ENCODE data around the gene PARD6B. TPM values are rescaled to one million over a fixed set of nuclear protein-coding genes. Genes with fewer than 3 reads are reported as not detected.
A peak's percentile ranks its signal among the peaks of the same experiment; 100 is the strongest.

Gene PARD6B
- total RNA-seq, 3 donors from 2014 or later, result 1.4 to 30.6 (median 13.4) TPM

DNA sequence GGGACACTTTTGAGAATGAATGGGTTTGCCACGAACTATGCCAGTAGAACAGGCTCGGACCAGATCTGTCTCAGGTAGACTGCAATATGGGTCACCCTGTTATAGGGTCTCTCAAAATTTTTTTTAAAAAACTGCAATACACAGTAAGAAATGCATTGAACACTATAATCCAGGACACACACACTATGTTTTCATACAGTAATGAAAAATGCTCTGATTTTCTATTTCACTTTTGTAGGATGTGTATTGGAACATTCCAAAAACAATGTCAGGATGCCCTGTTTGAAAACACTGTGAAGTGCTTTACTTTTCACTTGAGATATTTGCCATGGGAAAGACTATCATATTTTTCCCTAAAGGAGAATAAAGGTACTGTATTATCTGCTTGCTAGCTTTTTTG lies 25.1 kb downstream of the PARD6B start:
- H3K27me3 ChIP-seq, result no peaks in the 10 kb centered on the region
- H3K4me3 ChIP-seq, result no peak overlapping the region
- intact Hi-C loops (cut with DNase I; ENCODE audit: low total_unique reads), result no loop called here
- no peak for DNase-seq (ENCODE audit: low spot score in 2 of 2)
- no peak for TF ChIP-seq POLR2A (IDR thresholded peaks at IDR 0.05)
- TF ChIP-seq, protein P1, sequence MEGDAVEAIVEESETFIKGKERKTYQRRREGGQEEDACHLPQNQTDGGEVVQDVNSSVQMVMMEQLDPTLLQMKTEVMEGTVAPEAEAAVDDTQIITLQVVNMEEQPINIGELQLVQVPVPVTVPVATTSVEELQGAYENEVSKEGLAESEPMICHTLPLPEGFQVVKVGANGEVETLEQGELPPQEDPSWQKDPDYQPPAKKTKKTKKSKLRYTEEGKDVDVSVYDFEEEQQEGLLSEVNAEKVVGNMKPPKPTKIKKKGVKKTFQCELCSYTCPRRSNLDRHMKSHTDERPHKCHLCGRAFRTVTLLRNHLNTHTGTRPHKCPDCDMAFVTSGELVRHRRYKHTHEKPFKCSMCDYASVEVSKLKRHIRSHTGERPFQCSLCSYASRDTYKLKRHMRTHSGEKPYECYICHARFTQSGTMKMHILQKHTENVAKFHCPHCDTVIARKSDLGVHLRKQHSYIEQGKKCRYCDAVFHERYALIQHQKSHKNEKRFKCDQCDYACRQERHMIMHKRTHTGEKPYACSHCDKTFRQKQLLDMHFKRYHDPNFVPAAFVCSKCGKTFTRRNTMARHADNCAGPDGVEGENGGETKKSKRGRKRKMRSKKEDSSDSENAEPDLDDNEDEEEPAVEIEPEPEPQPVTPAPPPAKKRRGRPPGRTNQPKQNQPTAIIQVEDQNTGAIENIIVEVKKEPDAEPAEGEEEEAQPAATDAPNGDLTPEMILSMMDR (IDR thresholded peaks at IDR 0.05), result no peak
- no peaks in the 10 kb centered on the region for H3K9me3 ChIP-seq
- no peaks in the 10 kb centered on the region for H3K36me3 ChIP-seq
- H3K4me1 ChIP-seq, result no peaks in the 10 kb centered on the region
- H3K27ac ChIP-seq, result no peak overlapping the region

DNA sequence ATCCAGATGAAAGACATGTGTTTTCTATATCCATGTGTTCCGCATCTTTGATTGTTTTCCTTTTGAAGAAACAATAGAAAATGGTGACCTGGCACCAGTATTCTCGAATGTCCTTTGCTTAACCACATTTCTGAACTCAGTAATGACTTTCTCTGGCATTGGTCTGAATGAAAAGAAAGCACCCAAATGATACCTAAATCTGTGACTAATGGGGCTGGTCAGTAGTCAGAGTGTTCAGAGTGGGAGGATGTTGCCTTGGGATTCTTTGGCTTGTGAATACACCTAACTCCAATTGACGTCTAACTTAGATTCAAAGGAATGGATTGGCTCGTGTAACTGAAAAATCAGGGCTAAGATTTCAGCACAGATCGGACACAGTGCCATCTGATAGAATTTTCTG lies 27.1 kb downstream of the PARD6B start:
- Histone ChIP-seq H3K36me3 (no peaks in the 10 kb centered on the region), H3K27ac (peak overlapping the region in 1 of 2 donors; percentile 52), H3K27me3 (no peaks in the 10 kb centered on the region), H3K4me1 (no peaks in the 10 kb centered on the region), H3K9me3 (no peaks in the 10 kb centered on the region), H3K4me3 (no peak overlapping the region)
- intact Hi-C loops (cut with DNase I; ENCODE audit: low total_unique reads), result no loop called here
- DNase-seq (ENCODE audit: low spot score in 2 of 2), result no peak
- TF ChIP-seq POLR2AphosphoS5 (IDR thresholded peaks at IDR 0.05) (no peak), POLR2A (IDR thresholded peaks at IDR 0.05) (no peak)
- TF ChIP-seq, protein P1 (IDR thresholded peaks at IDR 0.05), result no peak

DNA sequence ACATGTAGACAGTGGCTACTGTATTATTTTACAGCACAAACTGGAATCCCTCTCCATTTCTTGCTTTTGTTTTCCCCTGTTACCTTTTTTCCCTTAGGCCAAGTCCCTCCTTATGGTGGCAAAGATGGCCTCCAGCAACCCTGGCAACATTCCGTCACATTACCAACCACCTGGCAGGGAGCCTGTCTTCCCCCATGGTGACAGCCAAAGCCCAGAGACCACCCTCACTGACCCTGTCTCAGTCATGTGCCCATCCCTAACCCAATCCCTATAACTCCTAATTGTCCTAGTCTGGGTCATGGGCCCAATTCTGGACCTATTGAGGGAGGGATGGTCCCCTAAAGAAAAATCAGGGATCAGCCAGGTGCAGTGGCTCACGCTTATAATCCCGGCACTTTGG lies 27.6 kb downstream of the PARD6B start:
- Histone ChIP-seq H3K27ac (peak overlapping the region in 1 of 2 donors; percentile 52), H3K4me1 (no peaks in the 10 kb centered on the region), H3K27me3 (no peaks in the 10 kb centered on the region), H3K9me3 (no peaks in the 10 kb centered on the region), H3K4me3 (no peak overlapping the region), H3K36me3 (no peaks in the 10 kb centered on the region)
- intact Hi-C loops (cut with DNase I; ENCODE audit: low total_unique reads), result no loop called here
- no peak for TF ChIP-seq POLR2AphosphoS5 (IDR thresholded peaks at IDR 0.05)
- TF ChIP-seq, protein P1 (IDR thresholded peaks at IDR 0.05), result no peak
- TF ChIP-seq POLR2A (IDR thresholded peaks at IDR 0.05), result no peak
- peak in 1 of 2 donors; percentile 14 for DNase-seq (ENCODE audit: low spot score in 2 of 2)

DNA sequence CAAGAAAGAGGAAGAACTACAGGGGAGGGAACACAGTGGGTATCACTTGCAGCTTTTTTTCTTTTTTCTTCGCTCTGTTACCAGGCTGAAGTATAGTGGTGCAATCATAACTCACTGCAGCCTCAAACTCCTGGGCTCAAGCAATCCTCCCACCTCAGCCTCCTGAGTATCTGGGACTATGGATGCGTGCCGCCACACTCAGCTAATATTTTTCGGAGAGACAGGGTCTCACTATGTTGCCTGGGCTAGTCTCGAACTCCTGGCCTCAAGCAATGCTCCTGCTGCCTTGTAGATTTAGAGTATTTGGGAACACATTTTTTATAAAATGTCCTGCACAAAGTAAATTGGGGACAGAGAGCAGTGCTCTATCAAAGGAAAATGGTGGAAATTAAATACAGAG lies 28.3 kb downstream of the PARD6B start:
- Histone ChIP-seq H3K27ac (no peak overlapping the region), H3K36me3 (no peaks in the 10 kb centered on the region), H3K9me3 (no peaks in the 10 kb centered on the region), H3K27me3 (no peaks in the 10 kb centered on the region), H3K4me3 (no peak overlapping the region), H3K4me1 (no peaks in the 10 kb centered on the region)
- DNase-seq (ENCODE audit: low spot score in 2 of 2), result peak in 1 of 2 donors; percentile 6
- TF ChIP-seq POLR2AphosphoS5 (IDR thresholded peaks at IDR 0.05), result no peak
- TF ChIP-seq, protein P1 (IDR thresholded peaks at IDR 0.05), result no peak
- TF ChIP-seq POLR2A (IDR thresholded peaks at IDR 0.05), result no peak
- intact Hi-C loops (cut with DNase I; ENCODE audit: low total_unique reads), result no loop called here

DNA sequence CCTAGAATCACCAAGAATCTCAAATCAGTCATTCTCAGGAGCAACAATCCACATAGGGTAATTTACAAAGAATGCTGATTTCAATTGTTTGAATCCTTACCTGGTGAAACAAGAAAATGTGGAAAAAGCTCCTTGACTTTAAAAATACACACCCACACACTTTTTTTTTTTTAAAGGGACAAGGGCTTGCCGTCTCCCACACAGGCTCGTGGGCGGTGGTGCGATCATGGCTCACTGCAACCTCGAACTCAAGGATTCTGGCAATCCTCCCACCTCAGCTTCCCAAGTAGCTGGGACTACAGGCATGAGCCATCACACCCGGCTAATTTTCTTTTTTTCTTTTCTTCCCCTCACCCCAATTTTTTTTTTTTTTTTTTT lies 30.7 kb downstream of the PARD6B start:
- Histone ChIP-seq H3K9me3 (no peaks in the 10 kb centered on the region), H3K36me3 (no peaks in the 10 kb centered on the region), H3K4me1 (no peaks in the 10 kb centered on the region), H3K27me3 (no peaks in the 10 kb centered on the region), H3K27ac (peak overlapping the region; percentile 81 to 86), H3K4me3 (no peak overlapping the region)
- TF ChIP-seq POLR2AphosphoS5 (IDR thresholded peaks at IDR 0.05), result no peak
- TF ChIP-seq POLR2A (IDR thresholded peaks at IDR 0.05), result no peak
- TF ChIP-seq, protein P1 (IDR thresholded peaks at IDR 0.05), result no peak
- peak in 1 of 2 donors; percentile 19 for DNase-seq (ENCODE audit: low spot score in 2 of 2)
- intact Hi-C loops (cut with DNase I; ENCODE audit: low total_unique reads), result no loop called here

Data from breast epithelium (tissue), 4 donors.